ENCODE data around the gene SCUBE3. TPM values are rescaled to one million over a fixed set of nuclear protein-coding genes. Genes with fewer than 3 reads are reported as not detected.

Gene SCUBE3
- total RNA-seq, 2 donors from 2014 or later, result 0.33 TPM; not detected in 1

DNA sequence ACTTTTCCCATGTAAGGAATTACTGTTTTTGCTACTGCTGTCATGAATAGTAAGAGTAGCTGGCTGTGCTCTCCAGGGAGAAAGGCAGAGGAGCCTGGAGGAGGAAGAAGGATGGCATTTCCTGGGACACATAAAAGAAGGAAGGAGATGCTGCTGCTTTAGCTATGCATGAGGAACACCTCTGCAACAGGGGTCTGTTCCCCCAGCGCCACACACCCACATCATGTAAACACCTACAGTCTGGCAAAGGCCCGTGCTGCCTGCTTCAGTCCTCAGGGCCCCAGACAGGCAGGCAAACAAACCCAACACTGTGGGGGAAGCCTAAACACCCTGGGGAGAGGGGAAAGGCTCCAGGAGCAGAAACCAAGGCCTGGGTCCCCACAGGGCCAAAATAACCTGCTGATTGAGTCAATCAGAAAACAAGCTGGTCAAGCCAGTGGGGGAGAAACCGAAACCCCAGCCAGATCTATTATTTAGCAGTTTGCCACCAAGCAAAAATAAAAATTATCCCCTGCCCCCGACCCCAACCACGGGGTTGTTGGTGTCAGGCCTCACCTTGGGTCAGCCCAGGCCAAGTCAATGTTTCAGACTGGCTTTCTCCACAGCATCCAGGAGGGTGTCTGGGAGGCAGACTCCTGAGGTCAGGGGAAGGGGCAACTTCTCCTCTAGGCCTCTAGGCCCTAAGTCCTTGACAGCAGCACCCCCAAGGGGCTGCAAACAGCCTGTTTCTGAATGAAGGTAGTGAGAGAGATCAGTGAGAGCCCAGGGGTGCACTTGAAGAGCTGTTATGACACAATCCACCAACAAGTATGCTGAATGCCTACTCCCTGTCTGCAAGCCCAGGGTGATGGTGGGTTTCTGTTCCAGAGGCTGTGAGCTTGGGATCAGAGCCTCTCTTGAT lies 34.6 kb upstream of the SCUBE3 start:
- intact Hi-C loops (cut with DNase I), result no loop called here
- Histone ChIP-seq H3K27me3 (no peaks in the 10 kb centered on the region), H3K4me3 (no peak overlapping the region), H3K9me3 (no peaks in the 10 kb centered on the region), H3K27ac (no peak overlapping the region), H3K36me3 (replicated peaks in 1 of 2; ENCODE audit: insufficient read depth in 1 of 2, low read depth in 2 of 2) (no peaks in the 10 kb centered on the region), H3K4me1 (no peaks in the 10 kb centered on the region)
- DNase-seq (no peak), ATAC-seq (no peak)
- 81 to 83% methylated on average over 3 to 5 of the region's 5 CpGs for WGBS, 2 donors
- TF ChIP-seq POLR2A (IDR thresholded peaks at IDR 0.05), result no peak
- TF ChIP-seq, protein P1, sequence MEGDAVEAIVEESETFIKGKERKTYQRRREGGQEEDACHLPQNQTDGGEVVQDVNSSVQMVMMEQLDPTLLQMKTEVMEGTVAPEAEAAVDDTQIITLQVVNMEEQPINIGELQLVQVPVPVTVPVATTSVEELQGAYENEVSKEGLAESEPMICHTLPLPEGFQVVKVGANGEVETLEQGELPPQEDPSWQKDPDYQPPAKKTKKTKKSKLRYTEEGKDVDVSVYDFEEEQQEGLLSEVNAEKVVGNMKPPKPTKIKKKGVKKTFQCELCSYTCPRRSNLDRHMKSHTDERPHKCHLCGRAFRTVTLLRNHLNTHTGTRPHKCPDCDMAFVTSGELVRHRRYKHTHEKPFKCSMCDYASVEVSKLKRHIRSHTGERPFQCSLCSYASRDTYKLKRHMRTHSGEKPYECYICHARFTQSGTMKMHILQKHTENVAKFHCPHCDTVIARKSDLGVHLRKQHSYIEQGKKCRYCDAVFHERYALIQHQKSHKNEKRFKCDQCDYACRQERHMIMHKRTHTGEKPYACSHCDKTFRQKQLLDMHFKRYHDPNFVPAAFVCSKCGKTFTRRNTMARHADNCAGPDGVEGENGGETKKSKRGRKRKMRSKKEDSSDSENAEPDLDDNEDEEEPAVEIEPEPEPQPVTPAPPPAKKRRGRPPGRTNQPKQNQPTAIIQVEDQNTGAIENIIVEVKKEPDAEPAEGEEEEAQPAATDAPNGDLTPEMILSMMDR (IDR thresholded peaks at IDR 0.05), result no peak

DNA sequence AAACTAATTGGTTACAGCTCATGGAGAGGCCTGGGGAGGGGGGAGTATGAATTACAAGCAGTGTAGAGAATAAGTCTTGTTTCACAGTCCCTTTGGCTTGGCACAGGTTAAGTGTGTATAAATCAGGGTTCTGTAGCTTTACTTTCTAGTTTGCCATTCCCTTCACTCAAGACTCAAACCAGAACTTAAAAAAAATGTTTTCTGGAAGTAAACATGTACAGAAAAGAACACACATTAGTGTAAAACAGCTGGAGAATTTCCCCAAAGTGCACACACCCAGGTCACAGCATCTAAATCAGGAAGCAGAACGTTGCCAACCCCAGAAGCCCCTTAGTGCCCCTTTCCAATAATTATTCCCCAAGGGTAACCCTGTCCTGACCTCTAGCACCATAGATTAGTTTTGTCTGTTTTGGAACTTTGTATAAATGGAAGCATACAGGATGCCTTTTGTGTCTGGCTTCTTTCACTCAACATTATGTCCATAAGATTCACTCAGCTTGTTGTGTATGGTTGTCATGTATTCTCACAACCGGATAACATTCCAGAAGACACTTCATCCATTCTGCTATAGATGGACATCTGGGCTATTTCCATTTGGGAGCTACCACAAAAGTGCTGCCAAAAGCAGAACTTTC lies 33.7 kb upstream of the SCUBE3 start:
- Histone ChIP-seq H3K27me3 (no peaks in the 10 kb centered on the region), H3K36me3 (replicated peaks in 1 of 2; ENCODE audit: insufficient read depth in 1 of 2, low read depth in 2 of 2) (no peaks in the 10 kb centered on the region), H3K4me3 (no peak overlapping the region), H3K4me1 (peaks cover 2% of the 10 kb centered on the region), H3K27ac (no peak overlapping the region), H3K9me3 (no peaks in the 10 kb centered on the region)
- intact Hi-C loops (cut with DNase I), result no loop called here
- no peak for DNase-seq
- 57 to 60% methylated on average over 2 of the region's 2 CpGs for WGBS, 2 donors
- ATAC-seq, result no peak
- TF ChIP-seq, protein P1 (IDR thresholded peaks at IDR 0.05), result no peak
- no peak for TF ChIP-seq POLR2A (IDR thresholded peaks at IDR 0.05)

DNA sequence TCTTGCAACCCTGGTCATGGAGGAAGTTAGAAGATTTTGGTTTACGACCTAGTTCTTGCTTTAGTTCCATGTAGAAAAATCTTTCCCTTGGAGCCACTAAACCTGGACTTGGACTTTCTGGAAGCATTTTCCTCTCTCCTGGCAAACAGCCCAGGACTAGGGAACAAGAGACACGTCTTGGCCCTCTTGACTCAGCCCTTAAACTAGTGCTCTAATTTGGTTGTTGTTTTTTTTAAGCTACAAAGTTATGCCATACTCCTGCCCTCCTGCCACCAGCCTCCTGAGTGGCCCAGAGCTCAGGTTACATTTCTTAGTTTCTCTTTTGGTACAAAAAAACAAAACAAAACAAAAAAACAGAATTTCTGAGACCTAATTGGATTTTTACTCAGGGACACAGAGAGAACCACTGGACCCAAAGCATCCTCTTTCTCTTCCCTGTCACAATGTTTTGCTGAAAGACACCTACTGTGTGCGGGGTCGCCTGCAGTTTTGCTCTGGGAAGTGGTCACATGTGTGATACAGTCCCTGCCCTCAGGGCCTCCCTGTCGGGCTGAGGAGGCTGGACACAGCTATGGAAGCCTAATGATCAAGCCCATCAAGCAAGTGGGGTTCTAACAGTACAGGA lies 32.3 kb upstream of the SCUBE3 start:
- no peaks in the 10 kb centered on the region for H3K9me3 ChIP-seq
- 52 to 62% methylated on average over 5 of the region's 5 CpGs for WGBS, 2 donors
- ATAC-seq (no peak), DNase-seq (no peak)
- peaks cover 6% of the 10 kb centered on the region for H3K4me1 ChIP-seq
- H3K36me3 ChIP-seq (replicated peaks in 1 of 2; ENCODE audit: insufficient read depth in 1 of 2, low read depth in 2 of 2), result no peaks in the 10 kb centered on the region
- H3K27me3 ChIP-seq, result no peaks in the 10 kb centered on the region
- H3K27ac ChIP-seq, result no peak overlapping the region
- H3K4me3 ChIP-seq, result no peak overlapping the region
- intact Hi-C loops (cut with DNase I), result no loop called here
- TF ChIP-seq POLR2A (IDR thresholded peaks at IDR 0.05), result no peak
- TF ChIP-seq, protein P1 (IDR thresholded peaks at IDR 0.05), result no peak

DNA sequence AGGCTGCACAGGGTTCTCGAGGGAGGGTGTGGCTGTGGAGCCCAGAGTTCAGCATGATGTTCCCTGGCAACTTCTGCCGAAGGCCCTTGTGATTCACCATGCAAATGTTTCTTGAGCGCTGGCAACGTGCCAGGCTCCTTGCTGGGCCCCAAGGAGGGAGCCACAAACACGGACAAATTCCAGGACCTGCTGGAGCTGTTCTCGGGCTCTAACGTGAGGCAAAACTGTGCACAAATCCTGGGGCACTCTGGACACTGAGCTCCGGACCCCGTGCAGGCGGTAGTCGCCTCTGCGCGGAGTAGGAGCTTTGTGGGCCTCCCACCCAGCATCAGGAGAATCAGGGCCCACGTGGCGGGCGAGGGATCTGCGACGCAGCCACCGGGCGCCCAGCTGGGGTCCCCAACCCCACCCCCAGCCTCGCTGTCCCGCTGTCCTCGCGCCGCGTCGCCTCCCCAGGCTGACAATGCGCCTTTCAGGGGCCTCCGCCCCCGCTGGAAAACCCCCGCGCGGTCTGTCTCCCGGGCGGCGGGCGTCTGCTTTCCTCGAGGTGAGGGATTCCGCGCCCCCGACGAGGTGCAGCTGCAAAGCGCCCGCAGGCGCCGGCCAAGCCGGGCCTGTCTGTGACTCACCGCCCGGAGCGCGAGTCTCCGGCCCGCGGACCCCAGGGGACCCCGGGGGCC lies 31.7 kb upstream of the SCUBE3 start:
- DNase-seq, result peak; percentile 18 to 41 (median 26)
- Histone ChIP-seq H3K4me1 (peaks cover 6% of the 10 kb centered on the region), H3K27me3 (no peaks in the 10 kb centered on the region), H3K27ac (no peak overlapping the region), H3K4me3 (no peak overlapping the region), H3K36me3 (replicated peaks in 1 of 2; ENCODE audit: insufficient read depth in 1 of 2, low read depth in 2 of 2) (no peaks in the 10 kb centered on the region), H3K9me3 (no peaks in the 10 kb centered on the region)
- WGBS, 2 donors, result 24 to 43% methylated on average over 9 to 38 of the region's 55 CpGs
- TF ChIP-seq, protein P1 (IDR thresholded peaks at IDR 0.05), result no peak
- TF ChIP-seq POLR2A (IDR thresholded peaks at IDR 0.05), result no peak
- peak; percentile 33 for ATAC-seq
- intact Hi-C loops (cut with DNase I), result no loop called here

Data from body of pancreas (tissue), 4 donors.